IPS-NIHi7 (cell line): ENCODE data around the gene GSN.
A peak's percentile ranks its signal among the peaks of the same experiment; 100 is the strongest.

Source experiments
- DNase-seq: peaks from one replicate; pipeline ENCODE4 v3.0.0; 2012; ENCODE audit warnings: mixed read lengths; ENCODE audit errors: extremely low spot score

The GSN gene

DNA sequence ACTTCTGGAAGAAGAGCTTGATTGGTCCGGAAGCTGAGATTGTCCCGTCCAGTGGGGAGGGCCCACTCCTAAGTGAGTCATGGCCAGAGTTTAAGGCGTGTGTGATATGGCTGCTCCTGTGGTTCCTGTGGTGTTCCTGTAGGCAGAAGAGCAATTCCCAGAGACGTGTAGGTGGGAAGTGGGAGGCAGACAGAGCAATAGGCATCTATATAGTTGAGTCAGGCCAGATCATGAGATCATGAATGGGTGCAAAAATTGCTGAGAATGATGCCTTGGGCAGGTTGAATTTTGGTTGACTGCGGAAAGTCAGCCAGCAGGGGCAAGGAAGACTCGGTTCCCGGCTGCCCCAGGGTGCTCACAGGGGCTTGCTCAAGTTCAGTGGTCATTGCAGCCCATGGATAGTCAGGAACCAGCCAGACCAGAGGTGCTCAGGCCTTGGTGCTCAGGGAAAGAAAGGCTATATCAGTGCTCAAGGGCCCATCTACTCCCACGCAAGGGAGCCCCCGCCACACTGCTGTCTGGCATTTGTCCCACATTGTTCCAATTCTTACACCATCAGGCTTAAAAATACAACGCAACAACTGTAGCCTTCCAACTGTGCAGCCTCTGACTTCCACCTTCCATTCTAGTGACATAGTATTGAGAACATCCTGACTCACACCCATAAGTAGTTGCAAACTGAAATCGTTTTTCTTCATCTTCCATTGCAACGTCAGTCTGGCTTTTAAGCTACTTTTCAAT lies 21.0 kb upstream of the GSN start:
- no peak for DNase-seq

DNA sequence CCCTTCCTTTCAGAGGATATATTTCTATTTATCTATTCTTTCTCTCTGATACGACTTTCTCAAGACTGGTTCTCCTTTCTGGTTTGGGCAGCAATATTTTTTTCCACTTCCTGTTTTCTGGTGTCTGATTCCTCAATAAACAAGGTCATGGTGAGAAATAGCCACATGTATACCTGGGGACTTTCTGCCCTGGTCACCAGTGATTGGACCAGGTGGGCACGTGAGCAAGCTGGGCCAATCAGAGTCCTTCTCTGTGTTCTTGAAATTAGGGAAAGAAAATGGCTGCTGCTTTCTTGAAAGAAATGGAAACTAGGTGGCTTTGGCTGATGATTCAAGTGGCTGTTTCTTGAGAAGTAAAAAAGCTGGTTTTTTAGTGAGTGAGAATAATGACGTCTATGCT lies 18.4 kb upstream of the GSN start:
- DNase-seq: no peak

DNA sequence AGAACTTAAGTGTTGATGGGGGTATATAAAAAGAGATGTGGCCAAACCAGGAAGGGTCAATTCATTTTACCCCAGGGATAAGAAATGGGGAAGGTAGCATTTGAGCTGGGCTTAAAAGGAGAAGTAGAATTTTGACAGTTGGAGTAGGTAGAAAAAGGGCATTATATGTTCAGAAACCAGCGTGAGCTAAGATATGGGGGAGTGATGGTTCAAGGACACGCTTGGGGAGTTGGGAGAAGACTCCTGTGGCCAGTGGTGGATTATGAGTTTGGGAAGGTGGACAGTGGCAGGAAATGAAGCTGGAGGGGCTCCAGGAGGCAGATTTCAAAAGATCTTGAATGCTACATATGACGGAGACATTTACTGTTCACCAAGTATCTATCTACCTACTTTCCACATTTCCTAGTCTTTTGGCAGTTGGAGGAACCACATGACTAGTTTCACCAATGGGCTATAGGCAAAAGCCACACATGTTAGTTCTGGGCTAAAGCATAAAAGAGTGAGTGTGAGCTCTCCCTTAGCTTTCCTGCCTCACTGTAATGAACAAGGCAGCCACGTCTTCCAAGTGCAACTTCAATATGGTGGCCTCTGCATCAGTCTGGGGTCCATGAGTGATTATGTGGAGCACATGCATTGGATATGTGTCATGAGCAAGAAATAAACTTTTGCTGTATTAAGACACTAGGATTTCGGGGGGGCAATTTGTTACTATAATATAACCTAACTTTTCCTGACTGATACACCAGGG lies 15.7 kb upstream of the GSN start:
- no peak for DNase-seq

DNA sequence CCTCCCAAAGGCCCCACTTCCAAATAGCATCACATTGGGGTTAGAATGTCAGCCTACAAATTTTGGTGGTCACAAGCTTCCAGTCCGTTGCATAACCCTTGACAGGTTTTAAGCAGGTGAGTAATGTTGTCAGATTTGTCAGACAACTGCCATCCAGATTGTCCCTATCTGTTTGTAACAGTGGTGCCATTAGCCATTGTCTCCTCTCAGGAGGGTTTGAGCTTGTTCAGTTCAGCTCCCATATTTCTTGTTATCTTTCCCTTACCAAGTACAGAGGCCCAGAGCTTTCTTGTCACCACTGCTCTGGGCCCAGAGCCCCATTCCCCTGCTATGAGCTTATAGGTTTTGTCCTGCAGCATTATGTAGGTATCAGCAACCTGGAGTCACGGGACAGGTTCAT lies 14.8 kb upstream of the GSN start:
- no peak for DNase-seq

DNA sequence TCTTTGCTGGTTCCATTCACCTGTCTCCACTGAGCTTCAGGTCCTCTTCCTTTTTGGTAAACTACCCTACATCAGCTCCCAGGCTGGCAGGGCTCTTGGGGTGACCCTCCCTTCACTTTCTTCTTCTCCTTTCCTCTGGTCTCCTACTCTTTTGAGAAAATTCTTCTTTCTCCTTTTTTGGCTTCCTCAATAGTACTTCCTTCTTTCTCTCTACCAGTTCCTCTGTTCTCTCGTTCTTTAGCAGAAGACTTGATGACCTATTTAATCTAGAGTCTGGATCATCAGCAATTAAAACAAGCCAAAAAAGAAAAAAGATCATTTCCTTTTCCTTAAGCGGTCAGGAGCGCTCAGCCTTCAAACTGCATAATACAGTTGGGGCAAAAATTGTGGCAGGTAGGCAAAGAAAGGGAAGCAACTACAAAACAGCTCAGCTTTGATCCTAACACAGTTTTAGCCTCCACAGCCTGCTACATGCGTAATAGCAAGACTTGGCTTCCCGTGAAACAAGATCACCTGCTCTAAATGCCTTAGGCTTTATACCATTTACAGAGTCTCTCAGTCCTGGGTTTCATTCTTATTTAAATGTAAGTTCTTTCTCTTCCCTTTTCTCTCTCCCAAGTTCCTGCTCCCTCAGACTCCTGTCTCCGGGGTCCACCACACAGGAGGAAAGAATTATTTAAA lies 14.0 kb upstream of the GSN start:
- peak; percentile 44 for DNase-seq

DNA sequence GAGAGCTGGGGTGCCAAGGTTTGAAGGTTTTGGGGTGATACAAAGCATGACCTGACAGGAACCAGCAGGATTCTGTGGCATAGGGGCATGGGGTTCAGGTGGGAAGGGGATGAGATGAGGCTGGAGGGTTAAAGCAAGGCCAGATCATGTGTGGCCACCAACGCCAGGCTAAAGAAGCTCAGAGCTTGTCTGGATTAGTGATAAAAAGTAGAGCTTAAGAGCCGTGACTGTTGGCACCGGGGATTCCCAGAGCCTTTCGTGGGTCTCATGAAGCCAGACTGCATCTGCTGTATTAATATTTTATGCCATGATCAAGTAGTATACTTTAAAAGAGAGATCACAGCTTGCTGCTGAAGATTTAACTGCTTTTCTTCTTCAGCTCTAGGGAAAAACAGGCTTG lies 8.5 kb upstream of the GSN start:
- DNase-seq: no peak

DNA sequence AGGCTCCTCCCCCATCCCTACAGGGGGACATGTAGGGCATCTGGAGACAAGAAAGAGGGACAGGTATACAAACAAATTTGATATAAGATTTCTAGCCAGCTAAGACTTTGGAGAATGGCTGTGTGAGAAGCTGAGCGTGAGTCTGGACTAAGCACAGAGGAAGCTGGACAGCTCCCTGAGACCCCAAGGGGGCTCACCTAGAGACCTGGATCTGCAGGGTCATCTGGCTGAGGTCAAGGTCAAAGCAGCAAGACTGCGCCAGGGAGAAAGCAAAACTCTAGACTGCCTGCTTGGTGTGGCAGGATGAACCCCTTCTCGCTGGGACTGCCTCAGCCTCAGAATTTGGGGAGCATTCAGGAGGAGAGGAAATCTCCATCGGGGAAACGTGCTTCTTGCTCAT lies 8.0 kb upstream of the GSN start:
- no peak for DNase-seq

DNA sequence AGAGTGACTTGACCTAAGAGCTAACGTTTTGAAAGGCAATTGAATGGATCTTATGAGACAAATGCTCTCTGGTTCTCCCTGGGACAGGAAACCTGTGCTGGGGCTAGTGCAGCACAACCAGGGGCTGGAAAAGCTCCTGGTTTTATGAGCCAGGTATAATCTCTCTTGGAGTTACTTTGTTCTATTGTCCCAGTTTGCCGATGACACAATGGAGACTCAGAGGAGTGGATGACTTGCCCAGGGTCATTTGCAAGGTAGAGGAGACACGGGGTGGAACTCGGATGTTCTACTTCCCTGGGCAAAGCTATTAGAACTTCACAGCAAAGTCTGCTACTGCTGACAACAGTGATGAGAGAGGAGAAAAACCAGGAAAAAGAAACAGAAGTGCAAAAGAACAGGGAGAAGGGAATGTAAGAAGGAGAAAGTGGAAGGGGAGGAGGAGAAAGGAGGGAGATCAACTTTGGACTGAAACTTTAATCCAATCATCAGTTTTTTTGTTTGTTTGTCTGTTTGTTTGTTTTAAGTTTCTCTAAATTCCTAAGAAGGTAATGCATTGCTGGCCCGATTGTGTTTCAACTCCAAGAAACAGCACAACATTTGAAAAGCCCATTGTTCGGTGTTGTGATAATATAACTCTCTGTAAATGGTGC lies 7.4 kb upstream of the GSN start:
- DNase-seq: no peak

DNA sequence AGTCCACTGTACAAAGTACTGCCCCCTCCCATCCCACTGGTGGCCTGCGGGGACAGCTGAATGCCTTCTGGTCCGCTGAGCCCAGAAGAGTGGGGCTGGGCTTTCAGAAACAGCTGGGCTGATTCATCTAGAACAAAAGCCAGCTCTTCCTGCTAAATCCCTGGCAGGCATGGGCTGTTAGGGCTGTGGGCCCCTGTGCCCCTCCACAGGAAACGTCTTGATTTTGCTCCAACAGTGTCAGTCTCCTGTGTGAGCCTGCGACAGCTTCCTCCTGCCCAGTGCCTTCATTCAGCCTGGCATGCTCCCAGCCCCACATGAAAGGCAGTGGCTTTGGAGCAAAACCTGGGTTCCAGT lies 6.9 kb upstream of the GSN start:
- no peak for DNase-seq

DNA sequence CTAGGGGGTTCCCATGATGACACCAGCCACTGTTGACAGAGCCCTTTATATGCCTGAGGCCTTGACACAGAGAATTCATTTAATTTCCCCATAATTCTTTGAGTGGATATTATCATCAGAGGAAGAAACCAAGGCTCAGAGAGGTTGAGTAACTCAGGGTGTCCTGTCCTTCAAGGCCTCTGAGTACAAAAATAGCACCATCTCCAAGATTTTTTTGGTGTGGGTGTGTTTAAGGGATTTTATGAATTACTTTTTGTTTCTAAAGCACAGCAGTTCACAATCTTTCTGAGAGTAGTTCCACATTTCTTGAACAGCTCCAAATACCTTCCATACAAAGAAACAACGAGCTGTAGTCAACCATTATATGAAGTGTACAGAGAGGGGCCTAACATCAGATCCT lies 6.2 kb upstream of the GSN start:
- DNase-seq: no peak

DNA sequence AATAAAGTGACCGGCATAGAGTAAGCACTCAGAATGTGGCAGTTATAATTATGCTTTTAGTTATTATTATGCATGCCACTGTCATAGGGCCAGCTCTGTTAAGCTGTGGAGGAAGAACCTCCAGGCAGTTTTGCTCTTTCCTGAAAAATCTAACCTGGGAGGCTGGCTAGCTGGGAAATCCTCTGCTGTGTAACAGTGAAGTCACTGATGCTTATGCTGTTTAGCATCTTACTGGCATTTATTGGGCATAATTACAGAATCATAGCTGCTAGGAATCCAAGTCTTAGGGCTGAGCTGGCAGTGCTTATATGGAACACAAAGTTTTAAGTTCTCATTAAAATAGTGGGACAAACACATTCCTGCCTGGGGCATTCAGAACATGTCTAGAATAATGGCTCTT lies 5.5 kb upstream of the GSN start:
- no peak for DNase-seq

DNA sequence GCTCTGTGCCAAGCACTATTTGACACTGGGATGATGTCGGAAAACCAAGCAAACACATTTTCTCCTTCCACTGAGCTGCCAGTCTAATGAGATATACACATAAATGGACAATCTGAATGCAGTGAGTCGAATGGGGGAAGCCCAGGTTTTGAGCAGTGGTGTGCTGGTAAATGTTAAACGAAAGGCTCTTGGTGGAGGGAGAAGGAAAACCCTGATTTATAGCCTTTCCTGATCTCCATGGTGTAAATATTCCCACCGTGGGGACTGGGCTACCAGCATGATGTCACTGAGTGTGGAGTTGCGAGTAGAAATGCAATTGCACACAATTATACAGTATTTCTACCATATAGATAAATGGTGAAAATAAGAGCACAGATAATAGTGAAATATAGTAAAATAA lies 5.0 kb upstream of the GSN start:
- DNase-seq: no peak

DNA sequence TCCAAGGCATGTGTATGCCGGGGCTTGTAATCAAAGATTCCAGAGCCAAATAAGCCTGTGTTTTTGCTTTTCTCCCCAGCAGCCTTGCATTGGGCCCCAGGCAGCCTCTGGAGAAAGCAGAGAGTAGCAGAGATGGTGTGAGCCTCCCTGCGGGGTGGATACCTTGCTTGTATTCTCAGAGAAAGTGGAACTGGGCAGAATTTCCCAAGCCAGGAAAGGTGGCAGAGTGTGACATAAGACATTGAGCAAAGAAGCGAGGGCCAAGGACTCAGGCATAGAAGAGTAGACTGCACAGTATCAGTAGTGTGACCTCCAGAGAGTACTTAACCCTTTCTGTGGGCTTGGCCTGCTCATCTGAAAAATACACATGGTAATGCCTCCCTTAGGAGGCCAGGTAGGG lies 1.6 kb upstream of the GSN start:
- DNase-seq: no peak

DNA sequence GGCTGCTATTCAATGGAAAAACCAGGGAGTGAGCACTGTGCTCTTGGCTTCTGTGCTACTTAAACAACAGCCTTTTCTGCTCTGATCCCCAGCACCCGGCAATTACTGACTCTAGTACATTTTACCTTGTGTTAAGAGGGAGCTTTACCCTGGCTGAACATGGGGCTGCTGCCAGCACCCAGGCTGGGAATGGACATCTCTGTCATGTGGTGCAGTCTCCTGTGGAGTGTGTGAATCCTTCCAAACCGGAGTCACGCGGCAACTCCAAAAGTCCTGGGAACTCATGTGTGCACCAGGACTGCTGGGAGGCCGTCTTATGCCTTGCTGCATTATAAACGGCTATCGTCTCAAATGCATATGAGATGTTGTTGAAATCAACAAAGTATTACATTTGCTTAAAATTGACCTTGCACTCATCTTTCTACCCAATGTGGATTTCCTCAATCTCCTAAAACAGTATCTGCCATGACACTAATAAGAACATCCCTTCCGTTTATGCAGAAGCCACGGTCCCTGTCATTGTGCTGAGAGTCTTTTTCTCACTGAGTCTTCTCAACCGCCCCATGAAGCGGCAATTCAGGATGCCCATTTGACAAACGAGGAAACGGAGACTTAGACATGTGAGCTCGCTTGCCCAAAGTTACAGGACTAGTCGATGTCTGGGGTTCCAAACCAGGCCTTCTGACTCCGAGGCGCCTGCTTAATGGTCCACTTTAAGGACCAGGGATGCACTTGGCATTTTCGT lies 884 bp upstream of the GSN start:
- DNase-seq: no peak

DNA sequence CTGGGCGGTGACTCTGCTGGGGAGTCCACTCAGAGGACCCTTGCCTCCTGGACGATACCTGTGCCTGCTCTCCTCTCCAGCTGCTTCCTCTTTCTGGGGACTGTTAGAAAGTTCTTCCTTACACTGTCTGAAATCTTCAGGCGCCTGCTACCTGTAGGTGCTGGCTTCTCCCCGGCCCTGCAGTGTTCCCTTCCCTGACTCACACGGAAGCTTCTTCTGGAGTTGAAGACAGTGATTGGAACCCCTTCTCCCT lies 562 bp downstream of the GSN start:
- DNase-seq: no peak

DNA sequence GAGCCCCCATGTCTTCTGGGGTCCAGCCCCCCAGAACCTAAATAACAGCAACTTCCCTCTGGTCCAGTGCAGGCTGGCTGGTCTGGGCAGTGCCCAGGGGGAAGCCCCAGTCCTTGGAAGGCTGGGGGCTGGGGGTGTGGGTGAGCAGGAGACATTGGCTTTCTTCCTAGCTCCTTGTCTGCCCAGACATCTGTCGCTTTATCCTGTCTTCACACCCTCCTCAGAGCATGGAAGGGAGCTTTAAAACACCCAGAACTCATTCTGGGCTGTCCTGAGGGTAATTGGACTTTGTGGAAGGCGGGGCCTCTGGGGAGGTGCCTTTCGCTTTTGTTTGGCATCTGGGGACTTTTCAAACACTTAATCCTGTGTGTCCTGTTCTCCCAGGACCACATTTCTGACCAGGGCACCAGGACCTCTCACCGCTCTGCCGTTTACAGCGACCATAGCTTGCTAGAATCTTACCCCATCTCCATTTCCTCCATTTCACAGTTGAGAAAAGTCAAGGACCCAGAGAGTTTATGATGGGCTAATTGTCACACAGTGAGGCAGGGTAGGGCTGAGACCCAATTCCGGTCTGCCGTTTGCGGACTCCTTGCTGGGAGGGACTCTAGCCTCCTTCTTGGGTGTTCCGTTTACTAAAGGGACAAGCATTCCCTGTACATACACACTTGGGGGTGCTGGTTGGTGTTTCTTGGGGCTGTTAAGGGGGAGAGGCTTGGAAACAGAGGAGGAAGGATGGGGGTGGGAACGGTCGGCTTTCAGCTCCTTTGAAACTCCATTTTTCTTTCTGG lies 1.1 kb downstream of the GSN start:
- no peak for DNase-seq

DNA sequence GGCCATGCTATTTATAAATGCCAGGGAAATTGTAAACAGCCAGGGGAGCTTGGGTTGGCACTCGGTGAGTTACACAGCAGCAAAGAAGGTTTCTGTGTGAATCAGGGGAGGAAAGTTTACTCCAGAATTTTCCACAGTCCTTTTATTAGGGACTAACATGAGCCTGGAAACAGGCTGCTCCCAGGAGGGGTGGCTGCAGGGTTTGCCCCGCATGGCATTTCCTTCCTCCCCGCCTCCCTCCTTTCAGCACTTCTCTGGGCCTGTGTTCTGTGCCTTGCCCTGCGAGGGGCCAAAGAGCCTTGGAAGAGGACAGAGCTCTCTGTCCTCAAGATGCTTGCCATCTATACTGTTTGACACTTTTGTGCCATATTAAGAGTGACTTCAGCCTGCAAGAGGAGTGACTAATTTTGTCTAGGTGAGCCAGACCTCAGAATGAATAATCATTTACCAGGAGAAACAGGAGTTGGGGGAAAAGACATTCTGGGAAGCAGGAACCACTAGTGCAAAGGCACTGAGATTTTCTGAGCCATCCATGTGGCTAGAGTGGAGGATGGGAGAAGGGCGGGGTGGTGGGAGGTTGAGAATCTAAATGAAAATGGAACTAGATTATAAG lies 1.8 kb downstream of the GSN start:
- DNase-seq: no peak

DNA sequence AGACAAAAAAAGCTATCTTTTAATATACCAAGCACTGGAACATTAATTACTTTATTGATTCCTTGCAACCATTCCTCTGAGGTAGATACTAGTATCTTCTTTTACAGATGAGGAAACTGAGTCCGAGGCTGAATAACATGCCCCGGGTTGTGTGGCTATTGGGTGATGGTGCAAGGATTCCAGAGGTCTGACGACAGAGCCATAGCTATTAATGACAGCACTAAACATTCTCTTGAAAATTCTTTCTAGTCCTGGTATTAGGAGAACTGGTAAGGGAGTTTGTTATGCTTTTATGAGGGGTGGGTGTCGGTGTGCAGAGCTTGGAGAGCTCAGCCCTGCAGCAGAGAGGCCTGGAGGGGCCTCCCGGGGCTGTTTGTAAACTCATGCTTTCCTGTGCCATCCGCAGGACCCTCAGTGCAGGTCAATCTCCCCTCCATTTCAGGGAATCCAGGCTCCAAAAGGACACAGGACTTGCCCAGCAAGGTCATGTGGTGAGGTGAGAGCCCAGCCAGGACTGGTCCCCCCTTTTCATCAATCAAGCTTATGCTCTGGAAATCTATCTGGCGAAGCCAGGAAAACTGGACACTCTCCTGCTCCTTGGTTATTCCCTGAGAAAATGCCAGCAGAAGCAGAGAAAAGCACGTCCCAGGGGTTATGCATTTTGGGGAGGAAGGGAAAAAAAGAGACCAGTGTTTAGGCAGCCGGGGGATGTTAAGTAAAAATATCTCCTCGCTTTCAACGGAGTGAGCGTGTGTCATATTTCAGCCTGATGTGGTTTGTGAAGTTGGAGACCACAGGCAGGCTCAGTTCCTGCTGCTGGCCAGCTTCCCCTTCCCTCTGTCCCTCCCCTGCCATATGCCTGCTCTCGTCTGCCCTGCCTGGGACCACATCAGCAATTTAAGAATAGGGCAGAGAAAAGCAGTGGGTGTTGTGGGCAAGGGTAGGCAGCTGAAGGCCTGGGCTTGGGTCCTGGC lies 3.7 kb downstream of the GSN start:
- DNase-seq: no peak

DNA sequence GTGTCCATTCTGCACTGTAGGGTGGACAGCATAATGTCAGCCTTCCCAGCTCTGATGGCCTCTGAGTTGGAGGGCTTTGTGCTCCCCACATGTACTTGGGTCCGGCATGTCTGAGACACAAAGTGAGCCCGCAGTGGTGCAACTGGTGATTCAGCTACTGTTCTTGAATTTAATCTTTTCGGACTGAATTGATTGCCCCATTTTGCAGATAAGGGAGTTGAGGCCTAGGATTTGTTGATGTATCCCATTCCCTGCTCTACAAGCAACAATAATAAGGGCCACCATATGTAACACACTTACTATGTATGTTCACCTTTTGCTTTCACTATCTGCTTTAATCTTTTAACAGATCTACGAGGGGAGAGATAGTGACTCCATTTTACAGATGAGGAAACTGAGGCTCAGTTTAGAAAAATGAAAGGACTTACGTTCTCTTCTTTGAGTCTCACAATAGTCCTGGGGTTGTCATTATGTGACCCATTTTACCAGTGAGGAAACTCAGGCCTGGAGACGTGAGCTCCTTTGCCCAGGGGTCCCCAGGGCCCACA lies 4.5 kb downstream of the GSN start:
- DNase-seq: no peak
